Ovary (tissue), 3 donors: Measurements from ENCODE around the gene TERB1.

Experiments
- CTCF ChIP-seq, 3 donors: fragments of 450-650 bp in 2 of 3; fragments of 200-600 bp in 1 of 3; IDR thresholded peaks; one replicate each; pipeline versions ENCODE4 v1.5.1 to v1.8.0; 2016 to 2022; ENCODE audit warnings: antibody characterized with exemption in 3 of 3, mild to moderate bottlenecking in 1 of 3
- POLR2A ChIP-seq: fragments of 450-650 bp; IDR thresholded peaks from one replicate; pipeline ENCODE4 v1.6.1; 2017; ENCODE audit warnings: antibody characterized with exemption, mild to moderate bottlenecking, moderate library complexity
- donor health status: DM: no; HTN: no; CAD: no.

GRCh38 chr16:66717776-66718175 is 83.6 kb downstream of the TERB1 start:
- TF ChIP-seq CTCF (IDR thresholded peaks at IDR 0.05) = no peak
- no peak for TF ChIP-seq POLR2A
